Stimulated activated naive CD8-positive, alpha-beta T cell treated with anti-CD3 and anti-CD28 coated beads, Interleukin-15, Interleukin-2, amounts not matched to agents 100 ng/mL and 50 ng/mL, for 24 hours (primary cell): Measurements from ENCODE around the gene EHBP1L1.

Source experiments
- H3K27ac Mint-ChIP-seq: one replicate; pipeline ENCODE4 v1.8.0; 2021; ENCODE audit warnings: mild to moderate bottlenecking, mixed read lengths
- H3K27me3 Mint-ChIP-seq: one replicate; pipeline ENCODE4 v1.8.0; 2021; ENCODE audit warnings: mixed read lengths
- H3K36me3 Mint-ChIP-seq: one replicate; pipeline ENCODE4 v1.8.0; 2021; ENCODE audit warnings: low read depth, mixed read lengths
- H3K4me1 Mint-ChIP-seq: one replicate; pipeline ENCODE4 v1.8.0; 2021; ENCODE audit warnings: low read depth, mixed read lengths
- H3K4me3 Mint-ChIP-seq: one replicate; pipeline ENCODE4 v1.8.0; 2021; ENCODE audit warnings: mild to moderate bottlenecking, mixed read lengths
- H3K9me3 Mint-ChIP-seq: one replicate; pipeline ENCODE4 v1.8.0; 2021; ENCODE audit warnings: mixed read lengths

Gene EHBP1L1

GRCh38 chr11:65641297-65642013 is 65.6 kb downstream of the EHBP1L1 start:
- H3K27ac Mint-ChIP-seq = peak overlapping the region; percentile 81
- no peaks in the 10 kb centered on the region for H3K9me3 Mint-ChIP-seq
- peaks cover 31% of the 10 kb centered on the region for H3K36me3 Mint-ChIP-seq

More at GRCh38 chr11:65641297-65642013, 65.6 kb downstream of the EHBP1L1 start:
- no peaks in the 10 kb centered on the region for H3K27me3 Mint-ChIP-seq
- H3K4me3 Mint-ChIP-seq = peak overlapping the region; percentile 96
- peaks cover 50% of the 10 kb centered on the region for H3K4me1 Mint-ChIP-seq
